H9 (cell line): Measurements from ENCODE around the gene MYO1D. TPM values are rescaled to one million over a fixed set of nuclear protein-coding genes. Genes with fewer than 3 reads are reported as not detected.

Experiments
- DNase-seq: peaks from one replicate; pipeline ENCODE4 v3.0.0-alpha.2; 2017
- H2AFZ ChIP-seq: one replicate; pipeline ENCODE4 v1.6.1; 2013; ENCODE audit warnings: mild to moderate bottlenecking, low read length, control low read depth, moderate library complexity
- H2AK5ac ChIP-seq: 2 replicates; pipeline ENCODE4 v1.6.1; 2013; ENCODE audit warnings: low read length, control low read depth, mixed read lengths; ENCODE audit not compliant: insufficient read length
- H2BK120ac ChIP-seq: one replicate; pipeline ENCODE4 v1.6.1; 2013; ENCODE audit warnings: low read depth, mild to moderate bottlenecking, low read length, control low read depth, inconsistent platforms; ENCODE audit not compliant: poor library complexity, severe bottlenecking
- H2BK12ac ChIP-seq: 2 replicates; pipeline ENCODE4 v1.6.1; 2013; ENCODE audit warnings: low read length, control low read depth, mixed read lengths, low read depth; ENCODE audit not compliant: insufficient read length
- H2BK15ac ChIP-seq: 2 replicates; pipeline ENCODE4 v1.6.1; 2013; ENCODE audit warnings: low read depth, low read length, control low read depth
- H2BK20ac ChIP-seq: one replicate; pipeline ENCODE4 v1.6.1; 2013; ENCODE audit warnings: low read depth, mild to moderate bottlenecking, low read length, control low read depth, inconsistent platforms; ENCODE audit not compliant: poor library complexity, severe bottlenecking
- H2BK5ac ChIP-seq: 2 replicates; pipeline ENCODE4 v1.6.1; 2013; ENCODE audit warnings: low read length, control low read depth, mixed read lengths; ENCODE audit not compliant: insufficient read length
- H3K14ac ChIP-seq: 2 replicates; pipeline ENCODE4 v1.6.1; 2013; ENCODE audit warnings: low read length, control low read depth; ENCODE audit not compliant: insufficient read depth
- H3K18ac ChIP-seq: 2 replicates; pipeline ENCODE4 v1.6.1; 2013; ENCODE audit warnings: low read depth, mild to moderate bottlenecking, mixed read lengths, low read length, control low read depth; ENCODE audit not compliant: insufficient read length
- H3K23ac ChIP-seq: 2 replicates; pipeline ENCODE4 v1.6.1; 2013; ENCODE audit warnings: low read length, control low read depth, mixed read lengths, low read depth; ENCODE audit not compliant: insufficient read length
- H3K23me2 ChIP-seq: 2 replicates; pipeline ENCODE4 v1.6.1; 2013; ENCODE audit warnings: low read depth, mild to moderate bottlenecking, mixed read lengths, low read length, control low read depth; ENCODE audit not compliant: insufficient read length, poor library complexity, severe bottlenecking
- H3K27ac ChIP-seq: 2 replicates; pipeline ENCODE4 v1.5.1; 2013; ENCODE audit warnings: low read length, control low read depth, mixed read lengths, low read depth; ENCODE audit not compliant: insufficient read length
- H3K27me3 ChIP-seq: 2 replicates; pipeline ENCODE4 v1.6.1; 2013; ENCODE audit warnings: low read length, control low read depth, inconsistent platforms; ENCODE audit not compliant: insufficient read depth
- H3K4ac ChIP-seq: 2 replicates; pipeline ENCODE4 v1.6.1; 2013; ENCODE audit warnings: low read depth, mild to moderate bottlenecking, control low read depth, inconsistent platforms, low read length, moderate library complexity
- H3K4me1 ChIP-seq: 2 replicates; pipeline ENCODE4 v1.6.1; 2013; ENCODE audit warnings: low read length, control low read depth, inconsistent platforms; ENCODE audit not compliant: insufficient read depth
- H3K4me2 ChIP-seq: 2 replicates; pipeline ENCODE4 v1.6.1; 2013; ENCODE audit warnings: low read length, control low read depth, mixed read lengths; ENCODE audit not compliant: insufficient read length, insufficient read depth
- H3K56ac ChIP-seq: 2 replicates; pipeline ENCODE4 v1.6.1; 2013; ENCODE audit warnings: low read depth, mild to moderate bottlenecking, mixed read lengths, low read length, control low read depth; ENCODE audit not compliant: insufficient read length
- H3K79me1 ChIP-seq: 2 replicates; pipeline ENCODE4 v1.6.1; 2013; ENCODE audit warnings: low read depth, mild to moderate bottlenecking, moderate library complexity, low read length, control low read depth, inconsistent platforms; ENCODE audit not compliant: insufficient read depth, poor library complexity, severe bottlenecking
- H3K79me2 ChIP-seq: 2 replicates; pipeline ENCODE4 v1.6.1; 2013; ENCODE audit warnings: low read length, control low read depth, inconsistent platforms; ENCODE audit not compliant: insufficient read depth
- H3K9ac ChIP-seq: 2 replicates; pipeline ENCODE4 v1.6.1; 2013; ENCODE audit warnings: low read length, control low read depth, mixed read lengths; ENCODE audit not compliant: insufficient read length; ENCODE audit errors: extremely low read depth
- H3K9me3 ChIP-seq: one replicate; pipeline ENCODE4 v1.6.1; 2013; ENCODE audit warnings: low read depth, low read length, inconsistent platforms; ENCODE audit not compliant: control insufficient read depth
- H3T11ph ChIP-seq: one replicate; pipeline ENCODE4 v1.6.1; 2013; ENCODE audit warnings: mild to moderate bottlenecking, low read length, control low read depth, inconsistent platforms
- H4K20me1 ChIP-seq: one replicate; pipeline ENCODE4 v1.6.1; 2013; ENCODE audit not compliant: control insufficient read depth, insufficient read length, insufficient read depth
- H4K5ac ChIP-seq: 2 replicates; pipeline ENCODE4 v1.6.1; 2013; ENCODE audit warnings: low read depth, mild to moderate bottlenecking, mixed read lengths, low read length, control low read depth; ENCODE audit not compliant: insufficient read length
- H4K8ac ChIP-seq: replicated peaks from 2 replicates; pipeline ENCODE4 v1.6.1; 2013; ENCODE audit warnings: low read length, control low read depth, mixed read lengths, low read depth; ENCODE audit not compliant: insufficient read length
- H4K91ac ChIP-seq: 2 replicates; pipeline ENCODE4 v1.6.1; 2013; ENCODE audit warnings: low read depth, mild to moderate bottlenecking, moderate library complexity, mixed read lengths, low read length, control low read depth; ENCODE audit not compliant: insufficient read length
- H3K27ac Mint-ChIP-seq, 3 experiments: 2 replicates in 2 of 3; 3 replicates in 1 of 3; pipeline ENCODE4 v1.8.0; 2020 to 2021; ENCODE audit warnings: mixed read lengths in 3 of 3, mild to moderate bottlenecking in 1 of 3, moderate library complexity in 1 of 3
- H3K27me3 Mint-ChIP-seq: 2 replicates; pipeline ENCODE4 v1.8.0; 2021; ENCODE audit warnings: low read depth, mild to moderate bottlenecking, moderate library complexity, mixed read lengths
- H3K36me3 Mint-ChIP-seq, 3 experiments: 2 replicates in 2 of 3; 3 replicates in 1 of 3; pipeline ENCODE4 v1.8.0; 2020 to 2021; ENCODE audit warnings: low read depth in 3 of 3, mixed read lengths in 3 of 3; ENCODE audit not compliant: insufficient read depth in 1 of 3
- H3K4me1 Mint-ChIP-seq, 2 experiments: 2 replicates each; pipeline ENCODE4 v1.8.0; 2020; ENCODE audit warnings: mixed read lengths in 2 of 2
- H3K4me3 Mint-ChIP-seq, 2 experiments: 2 replicates in 1 of 2; 3 replicates in 1 of 2; pipeline ENCODE4 v1.8.0; 2020 to 2021; ENCODE audit warnings: mild to moderate bottlenecking in 2 of 2, mixed read lengths in 2 of 2, moderate library complexity in 1 of 2
- H3K9me3 Mint-ChIP-seq, 2 experiments: 2 replicates in 1 of 2; 3 replicates in 1 of 2; pipeline ENCODE4 v1.8.0; 2020; ENCODE audit warnings: mild to moderate bottlenecking in 2 of 2, mixed read lengths in 2 of 2, moderate library complexity in 1 of 2
- CTCF ChIP-seq: fragments of 200-600 bp; sonication (generic); conservative IDR thresholded peaks from 3 replicates; pipeline ENCODE4 v1.8.0; 2021; ENCODE audit warnings: antibody characterized with exemption, mild to moderate bottlenecking
- WGBS: extraction: QIAGEN DNeasy Blood & Tissue Kit; methylation state at CpG from one replicate; pipeline ENCODE4 v1.1.7; 2013; ENCODE audit warnings: missing lambda C conversion rate, low lambda C conversion rate, mixed read lengths; ENCODE audit not compliant: insufficient read length; ENCODE audit errors: extremely low coverage; 5-methylcytosine and 5-hydroxymethylcytosine counted together
- total RNA-seq: library from RNA; stranded (reverse); gene quantifications from 2 replicates; pipeline ENCODE4 v1.2.1, GENCODE V29; 2021

The MYO1D gene
- total RNA-seq, 1 experiment from 2014 or later, result 19.0 TPM

GRCh38 chr17:32801193-32801592 lies 75.7 kb downstream of the MYO1D start:
- H3K56ac ChIP-seq, result no peak overlapping the region
- no peak overlapping the region for H2BK20ac ChIP-seq
- no peaks in the 10 kb centered on the region for H3K23me2 ChIP-seq
- no CpG with 5 or more reads among the region's 4 CpGs for WGBS
- H3K18ac ChIP-seq, result no peak overlapping the region
- H3T11ph ChIP-seq, result no peak overlapping the region
- no peaks in the 10 kb centered on the region for H4K20me1 ChIP-seq
- H2AK5ac ChIP-seq, result no peak overlapping the region
- no peak overlapping the region for H3K4me3 Mint-ChIP-seq
- H3K9me3 ChIP-seq, result no peaks in the 10 kb centered on the region
- no peak overlapping the region for H2BK120ac ChIP-seq
- no peak overlapping the region for H3K4ac ChIP-seq
- no peak overlapping the region for H4K91ac ChIP-seq
- H3K27ac ChIP-seq, result no peak overlapping the region
- no peak overlapping the region for H3K9ac ChIP-seq
- no peaks in the 10 kb centered on the region for H3K27me3 ChIP-seq
- H3K9me3 Mint-ChIP-seq, result no peaks in the 10 kb centered on the region
- no peak overlapping the region for H3K4me2 ChIP-seq
- no peak overlapping the region for H3K23ac ChIP-seq
- H2BK15ac ChIP-seq, result no peak overlapping the region
- H3K79me1 ChIP-seq, result no peaks in the 10 kb centered on the region
- H3K27me3 Mint-ChIP-seq, result no peaks in the 10 kb centered on the region
- no peak overlapping the region for H2BK5ac ChIP-seq
- DNase-seq, result no peak
- no peak overlapping the region for H3K27ac Mint-ChIP-seq
- no peak overlapping the region for H4K8ac ChIP-seq
- no peaks in the 10 kb centered on the region for H3K4me1 ChIP-seq
- H3K36me3 Mint-ChIP-seq, result no peaks in the 10 kb centered on the region
- H2BK12ac ChIP-seq, result no peak overlapping the region
- no peaks in the 10 kb centered on the region; a peak in 1 of 4 replicates for H3K4me1 Mint-ChIP-seq
- TF ChIP-seq CTCF, result no peak
- no peak overlapping the region for H4K5ac ChIP-seq
- no peak overlapping the region for H2AFZ ChIP-seq
- no peak overlapping the region for H3K14ac ChIP-seq
- 0 out of 2 replicates have a peak, but pooled peaks cover 2% of the 10 kb centered on the region for H3K79me2 ChIP-seq
